Sigmoid colon (tissue), 7 donors: ENCODE results near the gene DCHS2. TPM values are rescaled to one million over a fixed set of nuclear protein-coding genes. Genes with fewer than 3 reads are reported as not detected.

Source experiments
- DNase-seq: peaks from one replicate; pipeline ENCODE4 v3.0.0-alpha.2; 2019
- H3K27ac ChIP-seq, 4 donors: fragments of 200-600 bp; sonication (generic); one replicate each; pipeline ENCODE4 v1.5.1; 2016 to 2019; ENCODE audit warnings: mild to moderate bottlenecking in 1 of 4
- H3K27me3 ChIP-seq, 3 donors: fragments of 200-600 bp; sonication (generic); one replicate each; pipeline ENCODE4 v1.5.1; 2019; ENCODE audit warnings: mild to moderate bottlenecking in 1 of 3
- H3K36me3 ChIP-seq, 4 donors: fragments of 200-600 bp; sonication (generic); one replicate each; pipeline ENCODE4 v1.5.1; 2016 to 2019
- H3K4me1 ChIP-seq, 4 donors: fragments of 200-600 bp; sonication (generic); one replicate each; pipeline ENCODE4 v1.5.1; 2017 to 2019
- H3K4me3 ChIP-seq, 4 donors: fragments of 200-600 bp; sonication (generic); one replicate each; pipeline ENCODE4 v1.5.1; 2017 to 2019; ENCODE audit warnings: mild to moderate bottlenecking in 2 of 4, moderate library complexity in 1 of 4
- H3K9me3 ChIP-seq, 4 donors: fragments of 200-600 bp in 3 of 4; sonication (generic) in 3 of 4; one replicate each; pipeline versions ENCODE4 v1.5.1 to v1.6.1; 2013 to 2019
- EP300 ChIP-seq, 4 donors: sonication (generic); formaldehyde crosslinking; IDR thresholded peaks; one replicate each; pipeline ENCODE4 v1.6.1; 2017; ENCODE audit warnings: antibody characterized with exemption in 4 of 4
- POLR2A ChIP-seq, 2 donors: fragments of 450-650 bp; IDR thresholded peaks; one replicate each; pipeline ENCODE4 v1.6.1; 2016; ENCODE audit warnings: antibody characterized with exemption in 2 of 2, mild to moderate bottlenecking in 2 of 2, moderate library complexity in 2 of 2
- POLR2AphosphoS5 ChIP-seq, 4 donors: sonication (generic); formaldehyde crosslinking; IDR thresholded peaks; one replicate each; pipeline ENCODE4 v1.6.1; 2017; ENCODE audit warnings: antibody characterized with exemption in 4 of 4
- WGBS, 2 donors: extraction: QIAGEN DNeasy Blood & Tissue Kit; methylation state at CpG; one replicate each; pipeline ENCODE4 v1.1.7; 2013; 5-methylcytosine and 5-hydroxymethylcytosine counted together
- intact Hi-C: fragments of 100-400 bp; cut with DNase I; formaldehyde crosslinking; loops from one replicate; pipeline ENCODE4 v1.15.1; 2023
- polyA plus RNA-seq, 3 donors: library from polyadenylated mRNA; stranded (reverse); fragments of 200-250 nt; gene quantifications; one replicate each; pipeline ENCODE4 v1.2.3, GENCODE V29; 2013
- total RNA-seq, 4 donors: library from RNA; depleted of rRNA; stranded (reverse); fragments of >200 nt; gene quantifications; one replicate each; pipeline ENCODE4 v1.1.0, GENCODE V29; 2016
- TF ChIP-seq, protein P1 (sequence below), 4 experiments: fragments of 450-650 bp in 3 of 4; fragments of 200-600 bp in 1 of 4; IDR thresholded peaks; one replicate each; pipeline ENCODE4 v1.5.1; 2016 to 2019; ENCODE audit warnings: antibody characterized with exemption in 4 of 4, mild to moderate bottlenecking in 3 of 4, moderate library complexity in 2 of 4
- donor health status: healthy with polysubstance abuse.
- donor health status: Bipolar disorder and iron deficiency.
- donor health status: healthy.

The DCHS2 gene
- total and polyA plus RNA-seq, 7 donors: under 0.01 to 24.1 (median 13.6) TPM

DNA sequence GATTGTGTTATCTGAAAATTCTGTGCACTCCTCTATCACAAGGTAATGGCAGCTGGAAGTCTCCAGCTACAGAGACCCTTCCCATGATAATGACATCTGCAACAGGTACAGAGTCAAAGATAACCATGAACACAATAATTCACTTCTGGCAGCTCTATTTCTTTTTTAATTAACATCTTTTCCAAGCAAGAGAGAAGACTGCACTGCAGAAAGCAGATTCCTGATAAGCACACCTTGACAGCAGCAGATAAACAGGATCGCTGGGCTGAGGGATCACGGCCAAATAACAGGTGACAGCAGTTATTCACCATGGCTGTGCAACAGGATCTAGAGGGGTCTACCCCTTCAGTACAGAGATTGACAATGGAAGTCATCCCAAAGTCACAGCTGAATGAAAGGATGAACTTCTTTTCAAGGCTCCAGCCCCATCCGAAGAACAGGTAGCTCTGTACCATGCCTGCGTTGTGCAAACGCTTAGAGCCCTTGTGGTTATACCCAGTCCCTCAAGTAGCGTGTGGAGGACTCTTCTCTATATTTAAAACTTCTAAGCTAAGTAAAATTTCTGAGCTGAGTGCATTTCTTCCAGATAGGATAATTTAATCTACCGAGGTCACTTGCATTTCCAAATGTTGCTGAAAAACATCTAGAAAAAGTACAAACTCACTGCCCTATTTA is 66.7 kb downstream of the DCHS2 start:
- intact Hi-C loops: no loop called here
- no peaks in the 10 kb centered on the region for H3K27me3 ChIP-seq
- WGBS, 2 donors: 60 to 86% methylated on average over 7 of the region's 7 CpGs
- no peaks in the 10 kb centered on the region for H3K9me3 ChIP-seq
- H3K4me3 ChIP-seq: no peak overlapping the region
- no peak for DNase-seq
- TF ChIP-seq EP300 (IDR thresholded peaks at IDR 0.05) (no peak), POLR2AphosphoS5 (IDR thresholded peaks at IDR 0.05) (no peak), POLR2A (IDR thresholded peaks at IDR 0.05) (no peak)
- TF ChIP-seq, protein P1, sequence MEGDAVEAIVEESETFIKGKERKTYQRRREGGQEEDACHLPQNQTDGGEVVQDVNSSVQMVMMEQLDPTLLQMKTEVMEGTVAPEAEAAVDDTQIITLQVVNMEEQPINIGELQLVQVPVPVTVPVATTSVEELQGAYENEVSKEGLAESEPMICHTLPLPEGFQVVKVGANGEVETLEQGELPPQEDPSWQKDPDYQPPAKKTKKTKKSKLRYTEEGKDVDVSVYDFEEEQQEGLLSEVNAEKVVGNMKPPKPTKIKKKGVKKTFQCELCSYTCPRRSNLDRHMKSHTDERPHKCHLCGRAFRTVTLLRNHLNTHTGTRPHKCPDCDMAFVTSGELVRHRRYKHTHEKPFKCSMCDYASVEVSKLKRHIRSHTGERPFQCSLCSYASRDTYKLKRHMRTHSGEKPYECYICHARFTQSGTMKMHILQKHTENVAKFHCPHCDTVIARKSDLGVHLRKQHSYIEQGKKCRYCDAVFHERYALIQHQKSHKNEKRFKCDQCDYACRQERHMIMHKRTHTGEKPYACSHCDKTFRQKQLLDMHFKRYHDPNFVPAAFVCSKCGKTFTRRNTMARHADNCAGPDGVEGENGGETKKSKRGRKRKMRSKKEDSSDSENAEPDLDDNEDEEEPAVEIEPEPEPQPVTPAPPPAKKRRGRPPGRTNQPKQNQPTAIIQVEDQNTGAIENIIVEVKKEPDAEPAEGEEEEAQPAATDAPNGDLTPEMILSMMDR (IDR thresholded peaks at IDR 0.05): no peak
- H3K4me1 ChIP-seq: peaks cover 0 to 22% (median 2%) of the 10 kb centered on the region in 4 donors
- peak overlapping the region in 2 of 4 donors; percentile 13 to 16 for H3K27ac ChIP-seq
- no peaks in the 10 kb centered on the region for H3K36me3 ChIP-seq

DNA sequence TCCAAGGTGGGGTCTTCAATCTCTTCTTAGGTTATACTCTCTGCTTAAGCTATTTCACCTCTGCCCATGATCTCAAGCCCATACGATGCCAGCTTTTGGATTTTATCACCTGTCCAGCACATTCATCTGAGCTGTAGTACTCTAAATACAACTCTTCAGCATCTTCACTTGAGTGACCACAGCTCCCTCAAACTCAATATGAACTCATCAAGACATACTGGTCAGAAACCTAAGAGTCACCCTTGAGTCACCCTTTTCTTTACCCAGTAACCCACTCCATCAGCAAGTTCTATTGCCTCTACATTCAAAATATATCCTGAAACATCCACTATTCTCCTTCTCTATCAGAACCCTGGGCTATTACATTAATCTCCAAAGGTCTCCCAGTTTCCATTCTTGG is 69.4 kb downstream of the DCHS2 start:
- no peaks in the 10 kb centered on the region for H3K36me3 ChIP-seq
- TF ChIP-seq POLR2A (IDR thresholded peaks at IDR 0.05) (no peak), EP300 (IDR thresholded peaks at IDR 0.05) (no peak), POLR2AphosphoS5 (IDR thresholded peaks at IDR 0.05) (no peak)
- TF ChIP-seq, protein P1 (IDR thresholded peaks at IDR 0.05): no peak
- DNase-seq: no peak

DNA sequence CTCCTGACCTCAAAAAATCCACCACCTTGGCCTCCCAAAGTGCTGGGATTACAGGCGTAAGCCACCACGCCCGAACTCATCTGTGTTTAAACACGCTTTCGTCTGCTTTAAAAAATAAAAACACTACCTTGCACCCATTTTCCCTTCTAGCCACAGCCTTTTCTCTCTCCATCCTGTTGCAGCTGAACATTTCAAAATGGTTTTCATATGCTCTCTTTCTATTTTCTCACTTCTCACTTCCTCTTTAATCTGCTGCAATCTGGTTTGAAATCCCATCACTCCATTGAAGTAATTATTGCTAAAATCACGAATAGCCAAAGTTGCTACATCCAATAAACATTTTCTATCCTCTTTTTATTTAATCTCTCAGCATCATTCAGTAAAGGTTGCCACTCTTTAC is 70.0 kb downstream of the DCHS2 start:
- Histone ChIP-seq H3K36me3 (no peaks in the 10 kb centered on the region), H3K9me3 (no peaks in the 10 kb centered on the region), H3K4me1 (peaks cover 0 to 31% (median 8%) of the 10 kb centered on the region in 4 donors), H3K27ac (no peak overlapping the region), H3K27me3 (no peaks in the 10 kb centered on the region), H3K4me3 (no peak overlapping the region)
- 73 to 75% methylated on average over 6 of the region's 6 CpGs for WGBS, 2 donors
- DNase-seq: no peak
- no peak for TF ChIP-seq POLR2AphosphoS5 (IDR thresholded peaks at IDR 0.05)
- TF ChIP-seq, protein P1 (IDR thresholded peaks at IDR 0.05): no peak
- TF ChIP-seq POLR2A (IDR thresholded peaks at IDR 0.05): no peak
- TF ChIP-seq EP300 (IDR thresholded peaks at IDR 0.05): no peak
- intact Hi-C loops: no loop called here

More for the DNA sequence above, 69.4 kb downstream of the DCHS2 start:
- H3K4me1 ChIP-seq: peaks cover 0 to 31% (median 8%) of the 10 kb centered on the region in 4 donors
- no peaks in the 10 kb centered on the region for H3K9me3 ChIP-seq
- no peak overlapping the region for H3K4me3 ChIP-seq
- intact Hi-C loops: no loop called here
- H3K27ac ChIP-seq: no peak overlapping the region
- no peaks in the 10 kb centered on the region for H3K27me3 ChIP-seq
- WGBS, 2 donors: 0 to 1% methylated on average over 1 of the region's 1 CpG

DNA sequence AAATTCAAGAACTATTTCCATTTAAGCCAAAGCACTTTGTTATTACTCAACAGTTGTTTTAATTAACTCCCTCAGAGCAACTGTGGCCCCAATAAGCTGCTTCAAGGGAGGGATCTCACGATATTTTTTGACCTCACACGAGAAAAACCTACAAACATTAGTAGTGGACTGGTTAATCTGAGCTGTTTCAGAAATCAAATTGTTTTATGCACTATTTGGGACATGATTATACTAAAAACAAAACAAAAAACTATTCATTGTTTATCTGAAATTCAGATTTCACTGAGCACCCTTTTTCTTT is 74.3 kb downstream of the DCHS2 start:
- Histone ChIP-seq H3K9me3 (no peaks in the 10 kb centered on the region), H3K36me3 (no peaks in the 10 kb centered on the region), H3K4me3 (peak overlapping the region in 3 of 4 donors; percentile 42 to 56 (median 50)), H3K27me3 (no peaks in the 10 kb centered on the region), H3K27ac (peak overlapping the region; percentile 73 to 89 (median 86)), H3K4me1 (peaks cover 0 to 34% (median 15%) of the 10 kb centered on the region in 4 donors)
- WGBS, 2 donors: 40 to 43% methylated on average over 2 of the region's 2 CpGs
- intact Hi-C loops: loop anchor here (2.0 to 5.0 kb wide), 2 partner anchors 50 to 73 kb away; partner anchors contain the start of gene DCHS2
- TF ChIP-seq POLR2A (IDR thresholded peaks at IDR 0.05): no peak
- no peak for TF ChIP-seq EP300 (IDR thresholded peaks at IDR 0.05)
- TF ChIP-seq POLR2AphosphoS5 (IDR thresholded peaks at IDR 0.05): no peak
- TF ChIP-seq, protein P1 (IDR thresholded peaks at IDR 0.05): no peak
- no peak for DNase-seq
